ENCODE data around the gene GTF3C4.

GTF3C4 gene

DNA sequence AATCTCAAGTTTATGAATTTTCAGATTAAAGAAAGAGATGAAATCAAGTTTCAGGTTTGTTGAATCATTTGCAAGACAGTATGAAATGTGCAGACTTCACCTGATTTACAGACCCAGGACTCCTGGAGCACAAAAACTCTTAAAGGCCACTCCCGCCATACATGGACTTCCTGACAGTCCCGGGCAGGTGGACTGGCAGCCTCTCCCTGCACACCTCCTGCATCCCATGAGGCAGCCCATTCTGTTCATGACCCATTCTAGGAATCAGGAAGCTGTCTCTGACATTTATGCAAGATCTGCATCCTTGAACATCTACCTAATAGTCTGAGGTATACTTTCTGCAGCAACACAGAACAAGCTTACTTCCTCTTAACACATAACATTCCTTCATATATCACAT is 6.4 kb upstream of the GTF3C4 start:
- H3K27me3 ChIP-seq (replicated peaks) = no peaks in the 10 kb centered on the region
- in situ Hi-C loops (cut with HindIII; ENCODE audit: low pct_ligation_motif_present, low sequenced_read_pairs) = no loop called here
- no peak overlapping the region for H3K27ac ChIP-seq
- H3K36me3 ChIP-seq (replicated peaks) = peaks cover 24% of the 10 kb centered on the region
- no peak for TF ChIP-seq CTCF (IDR thresholded peaks at IDR 0.05; ENCODE audit: low read depth, low read length, missing control alignments)
- no peak for DNase-seq
- H3K4me3 ChIP-seq (ENCODE audit: low read depth, low read length) = no peak overlapping the region

DNA sequence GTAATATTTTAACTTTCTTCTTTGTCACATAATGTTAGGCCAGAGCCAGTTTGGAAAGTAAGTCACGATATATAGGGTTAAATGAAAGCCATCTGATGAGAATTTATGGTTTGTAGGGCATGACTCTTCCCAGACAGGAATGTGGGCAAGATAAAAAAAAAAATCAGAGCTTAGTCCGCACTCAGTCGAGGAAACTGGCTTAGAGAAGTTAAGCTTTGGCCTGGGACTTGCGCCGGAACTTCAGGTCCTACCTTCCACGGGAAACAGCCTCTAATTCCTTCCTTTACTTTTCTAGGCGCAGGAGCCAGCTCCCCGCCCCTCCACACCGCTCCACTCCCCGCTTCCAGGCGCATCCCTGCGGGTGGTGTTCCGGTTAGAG is 956 bp upstream of the GTF3C4 start:
- TF ChIP-seq CTCF (IDR thresholded peaks at IDR 0.05; ENCODE audit: low read depth, low read length, missing control alignments) = no peak
- Histone ChIP-seq H3K4me3 (ENCODE audit: low read depth, low read length) (peak overlapping the region; percentile 95), H3K36me3 (replicated peaks) (no peaks in the 10 kb centered on the region), H3K27me3 (replicated peaks) (no peaks in the 10 kb centered on the region), H3K27ac (peak overlapping the region; percentile 94)
- peak; percentile 61 for DNase-seq
- in situ Hi-C loops (cut with HindIII; ENCODE audit: low pct_ligation_motif_present, low sequenced_read_pairs) = no loop called here

DNA sequence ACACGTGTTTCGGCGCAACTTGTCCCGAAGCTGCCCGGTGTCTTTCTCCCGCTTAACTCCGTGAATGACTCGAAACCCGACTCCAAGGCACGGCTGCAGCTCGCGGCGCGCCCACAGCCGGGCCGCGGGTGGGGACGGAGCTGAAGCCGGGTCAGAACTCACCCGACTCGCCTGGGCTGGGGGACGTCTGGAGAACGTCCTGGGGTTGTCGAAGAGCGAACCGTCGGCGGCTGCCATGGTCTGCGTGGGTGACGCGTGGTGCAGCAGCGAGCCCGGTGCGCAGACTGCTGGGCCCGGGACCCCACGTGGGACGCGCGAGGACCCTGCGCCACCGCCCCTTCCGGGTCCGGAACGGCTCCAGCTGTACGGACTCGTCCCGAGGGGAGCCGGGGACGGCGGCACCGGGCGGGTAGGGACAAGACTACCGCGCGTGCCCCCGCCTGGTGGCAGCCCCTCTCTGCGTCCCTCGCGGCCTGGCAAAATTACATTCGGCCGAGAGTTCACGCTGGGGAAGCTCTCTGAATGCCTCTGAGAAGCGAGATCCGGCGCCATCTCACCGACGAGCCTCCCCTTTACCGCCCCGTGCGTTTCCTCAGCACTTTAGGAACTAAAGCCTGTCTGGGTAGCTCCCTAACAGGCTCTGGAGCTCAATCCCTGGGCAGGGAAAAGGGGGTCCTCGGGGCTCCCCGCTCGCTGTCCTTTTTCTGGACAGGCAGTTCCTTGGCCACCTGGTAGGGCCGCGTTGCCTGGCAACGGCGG is 387 bp upstream of the GTF3C4 start, which contains the start of gene DDX31:
DDX31 (minus strand) TSS at position 286 of the 759 bp plus-strand sequence; CDS start at position 237, 49 bp downstream.
- Histone ChIP-seq H3K36me3 (replicated peaks) (no peaks in the 10 kb centered on the region), H3K27ac (peak within 1 kb of the TSS; percentile 94), H3K27me3 (replicated peaks) (no peaks in the 10 kb centered on the region), H3K4me3 (ENCODE audit: low read depth, low read length) (peak within 1 kb of the TSS; percentile 95)
- in situ Hi-C loops (cut with HindIII; ENCODE audit: low pct_ligation_motif_present, low sequenced_read_pairs) = no loop called here
- DNase-seq = peak; percentile 69
- TF ChIP-seq CTCF (IDR thresholded peaks at IDR 0.05; ENCODE audit: low read depth, low read length, missing control alignments) = no peak

DNA sequence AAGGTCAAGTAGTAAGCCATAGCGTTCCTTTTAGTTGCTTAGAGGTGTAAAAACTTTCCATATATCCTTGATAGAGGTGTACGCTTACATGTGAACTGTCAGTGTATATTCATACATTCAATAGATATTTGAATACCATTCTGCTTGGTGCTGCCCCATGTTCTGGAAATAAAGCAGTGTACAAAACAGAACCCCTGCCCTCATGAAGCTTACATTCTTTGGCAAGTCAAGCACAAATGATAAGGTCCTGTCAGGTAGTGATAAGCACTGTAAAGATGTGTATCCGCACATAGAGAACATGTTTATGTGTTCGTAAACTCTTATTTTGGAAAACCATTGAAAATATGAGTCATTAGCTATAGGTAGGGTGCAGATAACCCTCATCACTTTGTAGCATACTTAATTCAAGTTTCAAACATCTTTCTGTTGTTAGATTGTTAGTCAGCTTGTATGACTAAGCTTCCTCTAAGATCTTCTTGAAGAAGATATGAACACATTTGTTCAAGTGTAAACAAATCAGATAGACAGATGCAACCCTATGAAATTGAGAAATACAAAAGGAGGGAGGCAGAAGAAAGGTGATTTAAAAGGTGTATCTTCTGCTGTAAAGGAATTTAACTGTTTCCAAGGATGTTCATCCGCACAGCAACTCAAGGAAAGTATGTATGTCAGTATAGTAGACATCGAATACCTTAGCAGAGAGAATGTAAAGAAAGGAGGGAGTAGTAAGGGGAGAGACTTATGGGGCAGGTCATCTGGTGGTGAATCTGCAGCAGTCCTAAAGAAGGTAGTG is 1.6 kb downstream of the GTF3C4 start:
- DNase-seq = no peak
- Histone ChIP-seq H3K4me3 (ENCODE audit: low read depth, low read length) (peak overlapping the region; percentile 95), H3K27ac (peak overlapping the region; percentile 94), H3K27me3 (replicated peaks) (no peaks in the 10 kb centered on the region), H3K36me3 (replicated peaks) (no peaks in the 10 kb centered on the region)
- in situ Hi-C loops (cut with HindIII; ENCODE audit: low pct_ligation_motif_present, low sequenced_read_pairs) = no loop called here
- TF ChIP-seq CTCF (IDR thresholded peaks at IDR 0.05; ENCODE audit: low read depth, low read length, missing control alignments) = no peak

DNA sequence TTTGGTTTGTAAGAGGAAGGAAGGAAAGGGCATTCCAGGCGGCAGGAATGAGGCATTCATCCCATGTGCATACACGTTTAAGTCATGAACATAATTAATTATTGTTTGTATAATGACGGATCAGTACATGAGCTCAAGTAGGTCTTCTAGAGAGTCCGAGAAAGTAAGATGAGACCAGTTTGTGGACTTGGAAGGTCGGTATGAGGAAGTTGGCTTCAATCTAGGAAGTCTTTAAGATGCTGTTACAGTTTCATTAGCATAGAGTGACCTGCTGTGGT is 2.1 kb downstream of the GTF3C4 start:
- DNase-seq = peak; percentile 7
- no peaks in the 10 kb centered on the region for H3K36me3 ChIP-seq (replicated peaks)
- in situ Hi-C loops (cut with HindIII; ENCODE audit: low pct_ligation_motif_present, low sequenced_read_pairs) = no loop called here
- TF ChIP-seq CTCF (IDR thresholded peaks at IDR 0.05; ENCODE audit: low read depth, low read length, missing control alignments) = peak; percentile 21
- no peak overlapping the region for H3K4me3 ChIP-seq (ENCODE audit: low read depth, low read length)
- H3K27me3 ChIP-seq (replicated peaks) = no peaks in the 10 kb centered on the region
- no peak overlapping the region for H3K27ac ChIP-seq

All from brain microvascular endothelial cell (primary cell).